HCT116 (cell line): Measurements from ENCODE around the gene MGAM2. TPM values are rescaled to one million over a fixed set of nuclear protein-coding genes. Genes with fewer than 3 reads are reported as not detected.

Experiments
- ATAC-seq: fragments of 200-7000 bp; cut with Tn5 transposase; 2 replicates; pipeline ENCODE4 v1.9.1; 2020; ENCODE audit warnings: mild to moderate bottlenecking, moderate library complexity
- BruUV-seq: library from RNA; stranded (reverse); fragments of 400-500 nt; replicated peaks from 2 replicates; lab custom pipeline; 2021; lab: Mats Ljungman, UMichigan
- CTCF ChIA-PET: fragments of 300-600 bp; sonication (Branson Sonifier 250); formaldehyde crosslinking; loops from one replicate; lab custom pipeline; 2021; ENCODE audit warnings: antibody characterized with exemption; lab: Charles Lee
- POLR2A ChIA-PET: fragments of 300-600, 350-600 bp; sonication (Branson Sonifier 250); formaldehyde crosslinking; loops from one replicate; lab custom pipeline; 2021; ENCODE audit warnings: antibody characterized with exemption; lab: Charles Lee
- RAD21 ChIA-PET, 2 experiments: fragments of 300-600 bp; sonication (Branson Sonifier 250); formaldehyde crosslinking; loops; one replicate each; lab custom pipeline; 2023; ENCODE audit warnings: low total read pairs in 2 of 2; ENCODE audit not compliant: uncharacterized antibody in 2 of 2, unreplicated experiment in 2 of 2, low non-redundant PET in 1 of 2; lab: Charles Lee
- DNase-seq: peaks from one replicate; pipeline ENCODE4 v3.0.0-alpha.2; 2010; ENCODE audit warnings: low read depth, low spot score
- H2AFZ ChIP-seq: fragments of 200-600 bp; shearing (Covaris generic), sonication (generic); 2 replicates; pipeline ENCODE4 v1.6.1; 2017; ENCODE audit warnings: low read depth, mixed run types, mixed read lengths, antibody characterized with exemption, low read length; ENCODE audit not compliant: poor library complexity, severe bottlenecking
- H3K27ac ChIP-seq: 2 replicates; pipeline ENCODE4 v1.5.1; 2012; ENCODE audit warnings: low read depth, low read length
- H3K27me3 ChIP-seq: fragments of 200-600 bp; sonication (generic); 2 replicates; pipeline ENCODE4 v1.6.1; 2016; ENCODE audit warnings: mixed run types, low read length, mixed read lengths; ENCODE audit not compliant: insufficient read depth
- H3K36me3 ChIP-seq, 2 experiments: fragments of 200-500 bp in 1 of 2; fragments of 200-600 bp in 1 of 2; sonication (Bioruptor generic) in 1 of 2; sonication (generic) in 1 of 2; 2 replicates each; pipeline versions ENCODE4 v1.5.1 to v1.6.1; 2014 to 2016; ENCODE audit warnings: low read length in 2 of 2, inconsistent platforms in 1 of 2, mixed read lengths in 1 of 2, mixed run types in 1 of 2; ENCODE audit not compliant: insufficient read depth in 2 of 2, control insufficient read depth in 1 of 2
- H3K4me1 ChIP-seq, 2 experiments: fragments of 200-600 bp in 1 of 2; sonication (generic) in 1 of 2; 2 replicates each; pipeline versions ENCODE4 v1.5.1 to v1.6.1; 2012 to 2017; ENCODE audit warnings: low read length in 2 of 2, inconsistent platforms in 1 of 2, mild to moderate bottlenecking in 1 of 2, mixed read lengths in 1 of 2, mixed run types in 1 of 2, moderate library complexity in 1 of 2; ENCODE audit not compliant: insufficient read depth in 2 of 2, control insufficient read depth in 1 of 2
- H3K4me2 ChIP-seq: fragments of 200-600 bp; sonication (generic); 2 replicates; pipeline ENCODE4 v1.6.1; 2017; ENCODE audit warnings: mixed run types, low read length, mixed read lengths
- H3K4me3 ChIP-seq, 2 experiments: fragments of 200-600 bp in 1 of 2; sonication (generic) in 1 of 2; replicated peaks in 1 of 2; 2 replicates each; pipeline ENCODE4 v1.5.1; 2011 to 2016; ENCODE audit warnings: low read length in 2 of 2, control low read depth in 1 of 2, low read depth in 1 of 2, mild to moderate bottlenecking in 1 of 2, mixed read lengths in 1 of 2, mixed run types in 1 of 2
- H3K79me2 ChIP-seq: fragments of 200-600 bp; sonication (generic); 2 replicates; pipeline ENCODE4 v1.6.1; 2017; ENCODE audit warnings: mild to moderate bottlenecking, mixed run types, low read length, moderate library complexity, mixed read lengths; ENCODE audit not compliant: insufficient read depth
- H3K9ac ChIP-seq: fragments of 200-600 bp; sonication (generic); 2 replicates; pipeline ENCODE4 v1.6.1; 2016; ENCODE audit warnings: low read length, mixed read lengths
- H3K9me2 ChIP-seq: fragments of 200-600 bp; sonication (generic), shearing (Covaris generic); 2 replicates; pipeline ENCODE4 v1.6.1; 2017; ENCODE audit warnings: mixed run types, mild to moderate bottlenecking, moderate library complexity; ENCODE audit not compliant: insufficient read depth
- H3K9me3 ChIP-seq, 2 experiments: fragments of 200-500 bp in 1 of 2; fragments of 200-600 bp in 1 of 2; sonication (Bioruptor generic) in 1 of 2; sonication (generic) in 1 of 2; 2 replicates each; pipeline ENCODE4 v1.6.1; 2014 to 2017; ENCODE audit warnings: low read length in 2 of 2, mixed read lengths in 2 of 2, inconsistent platforms in 1 of 2, low read depth in 1 of 2, mild to moderate bottlenecking in 1 of 2, mixed run types in 1 of 2, moderate library complexity in 1 of 2; ENCODE audit not compliant: control insufficient read depth in 1 of 2, insufficient read depth in 1 of 2
- H4K20me1 ChIP-seq: fragments of 200-600 bp; sonication (generic), shearing (Covaris generic); 2 replicates; pipeline ENCODE4 v1.6.1; 2017; ENCODE audit warnings: mixed run types, mild to moderate bottlenecking, moderate library complexity; ENCODE audit not compliant: insufficient read depth
- CBX3 ChIP-seq: IDR thresholded peaks from 2 replicates; pipeline ENCODE4 v1.6.1; 2012; ENCODE audit warnings: low read depth
- CEBPB ChIP-seq: IDR thresholded peaks from 2 replicates; pipeline ENCODE4 v1.6.1; 2012; ENCODE audit warnings: low read depth
- ELF1 ChIP-seq: IDR thresholded peaks from 2 replicates; pipeline ENCODE4 v1.6.1; 2012; ENCODE audit warnings: low read depth, borderline replicate concordance
- EZH2 ChIP-seq: fragments of 200-600 bp; sonication (generic); IDR thresholded peaks from 2 replicates; pipeline ENCODE4 v1.6.1; 2017; ENCODE audit warnings: antibody characterized with exemption, mixed run types
- JUND ChIP-seq: IDR thresholded peaks from 2 replicates; pipeline ENCODE4 v1.6.1; 2012
- POLR2A ChIP-seq: IDR thresholded peaks from 2 replicates; pipeline ENCODE4 v1.7.0; 2011; ENCODE audit warnings: borderline replicate concordance; ENCODE audit not compliant: insufficient read depth, insufficient read length; ENCODE audit errors: extremely low read depth
- POLR2AphosphoS5 ChIP-seq: IDR thresholded peaks from 2 replicates; pipeline ENCODE4 v1.6.1; 2011; ENCODE audit warnings: mild to moderate bottlenecking, low read depth, low read length, moderate library complexity
- SIN3A ChIP-seq: IDR thresholded peaks from 2 replicates; pipeline ENCODE4 v1.6.1; 2012; ENCODE audit warnings: low read depth
- ZFX ChIP-seq: fragments of 450-650 bp; IDR thresholded peaks from 2 replicates; pipeline ENCODE4 v1.6.1; 2017
- intact Hi-C: fragments of 100-400 bp; cut with micrococcal nuclease; formaldehyde crosslinking; loops from 2 replicates; pipeline ENCODE4 v1.10.0; 2022
- total RNA-seq: library from RNA; stranded (reverse); gene quantifications from one replicate; pipeline ENCODE4 v1.2.1, GENCODE V29; 2021; ENCODE audit not compliant: unreplicated experiment
- TF ChIP-seq, protein P1 (sequence below): IDR thresholded peaks from 2 replicates; pipeline ENCODE4 v1.6.1; 2012; ENCODE audit warnings: low read depth
- TF ChIP-seq, protein P2 (sequence below): IDR thresholded peaks from 2 replicates; pipeline ENCODE4 v1.6.1; 2011; ENCODE audit warnings: mild to moderate bottlenecking, low read length, moderate library complexity; ENCODE audit not compliant: insufficient replicate concordance; ENCODE audit errors: extremely low read depth
- TF ChIP-seq, protein P3 (sequence below), 3 experiments: fragments of 200-600 bp in 1 of 3; sonication (generic) in 1 of 3; IDR thresholded peaks in 2 of 3; conservative IDR thresholded peaks in 1 of 3; 2 replicates each; pipeline ENCODE4 v1.5.1; 2012 to 2017; ENCODE audit warnings: low read depth in 2 of 3, low read length in 2 of 3, antibody characterized with exemption in 1 of 3, borderline replicate concordance in 1 of 3, control low read depth in 1 of 3, mild to moderate bottlenecking in 1 of 3, mixed read lengths in 1 of 3, mixed run types in 1 of 3, moderate library complexity in 1 of 3; ENCODE audit not compliant: insufficient read depth in 1 of 3

MGAM2 gene
- total RNA-seq, 1 experiment from 2014 or later: 0.05 TPM

DNA sequence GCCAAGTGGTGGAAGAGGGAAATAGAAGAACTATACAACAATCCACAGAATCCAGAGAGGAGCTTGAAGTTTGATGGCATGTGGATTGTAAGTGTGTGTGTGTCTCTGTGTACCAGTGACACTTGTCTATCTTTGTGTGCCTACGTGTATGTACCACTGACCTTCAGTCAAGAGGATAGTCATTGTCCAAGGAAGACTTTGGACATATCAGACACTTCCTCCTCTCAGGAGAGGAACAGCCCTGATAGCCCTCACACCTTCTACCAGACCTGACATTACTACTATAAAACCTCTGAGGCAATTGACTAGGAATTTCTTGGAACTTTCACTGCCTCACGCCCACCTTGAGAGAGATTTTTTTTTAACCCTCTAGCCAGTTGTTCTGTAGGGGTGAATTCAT, 19.6 kb upstream of the MGAM2 start:
- POLR2A ChIA-PET: no interaction called here
- no peak for DNase-seq
- intact Hi-C loops: no loop called here

More for the DNA sequence above, 19.6 kb upstream of the MGAM2 start:
- ChIA-PET RAD21 (no interaction called here), CTCF (no interaction called here)
- no peaks in the 10 kb centered on the region for H3K79me2 ChIP-seq
- no peaks in the 10 kb centered on the region for H3K27me3 ChIP-seq
- ATAC-seq: no peak
- H3K9ac ChIP-seq: no peak overlapping the region
- H3K36me3 ChIP-seq: no peaks in the 10 kb centered on the region
- BruUV-seq: no TSS peak
- no peak for TF ChIP-seq ELF1
- TF ChIP-seq CBX3: no peak
- TF ChIP-seq, protein P1, sequence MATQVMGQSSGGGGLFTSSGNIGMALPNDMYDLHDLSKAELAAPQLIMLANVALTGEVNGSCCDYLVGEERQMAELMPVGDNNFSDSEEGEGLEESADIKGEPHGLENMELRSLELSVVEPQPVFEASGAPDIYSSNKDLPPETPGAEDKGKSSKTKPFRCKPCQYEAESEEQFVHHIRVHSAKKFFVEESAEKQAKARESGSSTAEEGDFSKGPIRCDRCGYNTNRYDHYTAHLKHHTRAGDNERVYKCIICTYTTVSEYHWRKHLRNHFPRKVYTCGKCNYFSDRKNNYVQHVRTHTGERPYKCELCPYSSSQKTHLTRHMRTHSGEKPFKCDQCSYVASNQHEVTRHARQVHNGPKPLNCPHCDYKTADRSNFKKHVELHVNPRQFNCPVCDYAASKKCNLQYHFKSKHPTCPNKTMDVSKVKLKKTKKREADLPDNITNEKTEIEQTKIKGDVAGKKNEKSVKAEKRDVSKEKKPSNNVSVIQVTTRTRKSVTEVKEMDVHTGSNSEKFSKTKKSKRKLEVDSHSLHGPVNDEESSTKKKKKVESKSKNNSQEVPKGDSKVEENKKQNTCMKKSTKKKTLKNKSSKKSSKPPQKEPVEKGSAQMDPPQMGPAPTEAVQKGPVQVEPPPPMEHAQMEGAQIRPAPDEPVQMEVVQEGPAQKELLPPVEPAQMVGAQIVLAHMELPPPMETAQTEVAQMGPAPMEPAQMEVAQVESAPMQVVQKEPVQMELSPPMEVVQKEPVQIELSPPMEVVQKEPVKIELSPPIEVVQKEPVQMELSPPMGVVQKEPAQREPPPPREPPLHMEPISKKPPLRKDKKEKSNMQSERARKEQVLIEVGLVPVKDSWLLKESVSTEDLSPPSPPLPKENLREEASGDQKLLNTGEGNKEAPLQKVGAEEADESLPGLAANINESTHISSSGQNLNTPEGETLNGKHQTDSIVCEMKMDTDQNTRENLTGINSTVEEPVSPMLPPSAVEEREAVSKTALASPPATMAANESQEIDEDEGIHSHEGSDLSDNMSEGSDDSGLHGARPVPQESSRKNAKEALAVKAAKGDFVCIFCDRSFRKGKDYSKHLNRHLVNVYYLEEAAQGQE: no peak
- no peak for TF ChIP-seq SIN3A
- TF ChIP-seq, protein P2, sequence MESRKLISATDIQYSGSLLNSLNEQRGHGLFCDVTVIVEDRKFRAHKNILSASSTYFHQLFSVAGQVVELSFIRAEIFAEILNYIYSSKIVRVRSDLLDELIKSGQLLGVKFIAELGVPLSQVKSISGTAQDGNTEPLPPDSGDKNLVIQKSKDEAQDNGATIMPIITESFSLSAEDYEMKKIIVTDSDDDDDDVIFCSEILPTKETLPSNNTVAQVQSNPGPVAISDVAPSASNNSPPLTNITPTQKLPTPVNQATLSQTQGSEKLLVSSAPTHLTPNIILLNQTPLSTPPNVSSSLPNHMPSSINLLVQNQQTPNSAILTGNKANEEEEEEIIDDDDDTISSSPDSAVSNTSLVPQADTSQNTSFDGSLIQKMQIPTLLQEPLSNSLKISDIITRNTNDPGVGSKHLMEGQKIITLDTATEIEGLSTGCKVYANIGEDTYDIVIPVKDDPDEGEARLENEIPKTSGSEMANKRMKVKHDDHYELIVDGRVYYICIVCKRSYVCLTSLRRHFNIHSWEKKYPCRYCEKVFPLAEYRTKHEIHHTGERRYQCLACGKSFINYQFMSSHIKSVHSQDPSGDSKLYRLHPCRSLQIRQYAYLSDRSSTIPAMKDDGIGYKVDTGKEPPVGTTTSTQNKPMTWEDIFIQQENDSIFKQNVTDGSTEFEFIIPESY: no peak
- TF ChIP-seq POLR2AphosphoS5: no peak
- TF ChIP-seq, protein P3, sequence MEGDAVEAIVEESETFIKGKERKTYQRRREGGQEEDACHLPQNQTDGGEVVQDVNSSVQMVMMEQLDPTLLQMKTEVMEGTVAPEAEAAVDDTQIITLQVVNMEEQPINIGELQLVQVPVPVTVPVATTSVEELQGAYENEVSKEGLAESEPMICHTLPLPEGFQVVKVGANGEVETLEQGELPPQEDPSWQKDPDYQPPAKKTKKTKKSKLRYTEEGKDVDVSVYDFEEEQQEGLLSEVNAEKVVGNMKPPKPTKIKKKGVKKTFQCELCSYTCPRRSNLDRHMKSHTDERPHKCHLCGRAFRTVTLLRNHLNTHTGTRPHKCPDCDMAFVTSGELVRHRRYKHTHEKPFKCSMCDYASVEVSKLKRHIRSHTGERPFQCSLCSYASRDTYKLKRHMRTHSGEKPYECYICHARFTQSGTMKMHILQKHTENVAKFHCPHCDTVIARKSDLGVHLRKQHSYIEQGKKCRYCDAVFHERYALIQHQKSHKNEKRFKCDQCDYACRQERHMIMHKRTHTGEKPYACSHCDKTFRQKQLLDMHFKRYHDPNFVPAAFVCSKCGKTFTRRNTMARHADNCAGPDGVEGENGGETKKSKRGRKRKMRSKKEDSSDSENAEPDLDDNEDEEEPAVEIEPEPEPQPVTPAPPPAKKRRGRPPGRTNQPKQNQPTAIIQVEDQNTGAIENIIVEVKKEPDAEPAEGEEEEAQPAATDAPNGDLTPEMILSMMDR (IDR thresholded peaks at IDR 0.05 in 2 of 3, conservative IDR thresholded peaks at IDR 0.05 in 1 of 3; ENCODE audit: borderline replicate concordance in 1 of 3, insufficient read depth in 1 of 3, low read depth in 2 of 3, low read length in 2 of 3): no peak
- no peak for TF ChIP-seq ZFX
- TF ChIP-seq JUND: no peak
- TF ChIP-seq CEBPB: no peak
- TF ChIP-seq POLR2A: no peak
- TF ChIP-seq EZH2: no peak
- no peaks in the 10 kb centered on the region for H3K9me2 ChIP-seq
- no peak overlapping the region for H3K4me3 ChIP-seq
- no peaks in the 10 kb centered on the region for H3K9me3 ChIP-seq
- H3K4me1 ChIP-seq: no peaks in the 10 kb centered on the region
- H2AFZ ChIP-seq: no peak overlapping the region
- no peak overlapping the region for H3K4me2 ChIP-seq
- no peaks in the 10 kb centered on the region for H4K20me1 ChIP-seq
- no peak overlapping the region for H3K27ac ChIP-seq
